Measurements from ENCODE around the gene ZNF226. TPM values are rescaled to one million over a fixed set of nuclear protein-coding genes. Genes with fewer than 3 reads are reported as not detected.
"Not testable (repeated sequence)": the region's sequence is repeated elsewhere in the genome, so short reads cannot be mapped to it uniquely, and the experiment has no call there.

The ZNF226 gene
- polyA plus RNA-seq, 2 of the 4 experiments (the other 2 are of a cell fraction): 26.8 to 53.2 TPM

- no peak for TF ChIP-seq CHD2 (IDR thresholded peaks at IDR 0.05; ENCODE audit: low read length, partially characterized antibody)
- TF ChIP-seq TFCP2L1 (CRISPR knock-in tag; IDR thresholded peaks at IDR 0.05): no peak; the same call in 1 of the 2 replicates
- no peak for TF ChIP-seq ATOH8 (CRISPR knock-in tag; IDR thresholded peaks at IDR 0.05; ENCODE audit: low read depth)
- TF ChIP-seq CHD4 (IDR thresholded peaks at IDR 0.05; ENCODE audit: borderline replicate concordance): no peak
- no peak for TF ChIP-seq HOXB13 (CRISPR knock-in tag; IDR thresholded peaks at IDR 0.05; ENCODE audit: low read depth)
- TF ChIP-seq HMGXB4 (CRISPR knock-in tag; IDR thresholded peaks at IDR 0.05; ENCODE audit: borderline replicate concordance): no peak
- no peak for TF ChIP-seq NPAS2 (CRISPR knock-in tag; IDR thresholded peaks at IDR 0.05; ENCODE audit: borderline replicate concordance)
- TF ChIP-seq CEBPB (IDR thresholded peaks at IDR 0.05): no peak
- TF ChIP-seq FOSL2 (IDR thresholded peaks at IDR 0.05): no peak
- no peak for TF ChIP-seq FOSL2 (CRISPR knock-in tag; IDR thresholded peaks at IDR 0.05)
- TF ChIP-seq EHF (CRISPR knock-in tag; IDR thresholded peaks at IDR 0.05): no peak
- TF ChIP-seq ZC3H11A (IDR thresholded peaks at IDR 0.05): no peak
- TF ChIP-seq JUNB (IDR thresholded peaks at IDR 0.05): no peak
- TF ChIP-seq HEYL (CRISPR knock-in tag; IDR thresholded peaks at IDR 0.05): no peak
- no peak for TF ChIP-seq USF2 (IDR thresholded peaks at IDR 0.05)
- TF ChIP-seq MAFK (IDR thresholded peaks at IDR 0.05; ENCODE audit: partially characterized antibody): no peak
- 0 out of 2 replicates have a peak, but pooled peaks have one; percentile 26 for TF ChIP-seq E2F6 (IDR thresholded peaks at IDR 0.05; ENCODE audit: borderline replicate concordance, low read depth)
- no peak for TF ChIP-seq MAZ (IDR thresholded peaks at IDR 0.05; ENCODE audit: borderline replicate concordance, low read depth, low read length)
- TF ChIP-seq KDM1A (IDR thresholded peaks at IDR 0.05; ENCODE audit: low read depth): no peak
- TF ChIP-seq PBX3 (IDR thresholded peaks at IDR 0.05): no peak; the same call in 1 of the 2 replicates
- TF ChIP-seq HES2 (IDR thresholded peaks at IDR 0.05): no peak
- TF ChIP-seq ZSCAN20 (CRISPR knock-in tag; IDR thresholded peaks at IDR 0.05): no peak
- peak; percentile 52 for TF ChIP-seq MAX (IDR thresholded peaks at IDR 0.05)
- no peak for TF ChIP-seq ZFP36 (IDR thresholded peaks at IDR 0.05; ENCODE audit: borderline replicate concordance, partially characterized antibody)
- peak; percentile 41 for TF ChIP-seq POLR2A (IDR thresholded peaks at IDR 0.05; ENCODE audit: low read length)
Measured at GRCh38 chr19:44164673-44165512, at the start of gene ZNF226 (continued).

GRCh38 chr19:44121162-44121561 lies 43.7 kb upstream of the ZNF226 start:
- CTCF ChIA-PET; DNase-seq (ENCODE audit: low read depth in 1 of 2, low spot score in 1 of 2); ATAC-seq; H3K4me1 ChIP-seq; H3K4me3 ChIP-seq; H3K27ac ChIP-seq; H3K4me2 ChIP-seq; FAIRE-seq; POLR2A ChIA-PET: not testable (repeated sequence)
- H3K9me3 ChIP-seq: peaks cover 37% of the 10 kb centered on the region
- WGBS (ENCODE audit: missing lambda C conversion rate): 55% methylated on average over 4 of the region's 4 CpGs

All from A549 (cell line).